ENCODE measurements around the gene TMEM263.

Gene TMEM263

DNA sequence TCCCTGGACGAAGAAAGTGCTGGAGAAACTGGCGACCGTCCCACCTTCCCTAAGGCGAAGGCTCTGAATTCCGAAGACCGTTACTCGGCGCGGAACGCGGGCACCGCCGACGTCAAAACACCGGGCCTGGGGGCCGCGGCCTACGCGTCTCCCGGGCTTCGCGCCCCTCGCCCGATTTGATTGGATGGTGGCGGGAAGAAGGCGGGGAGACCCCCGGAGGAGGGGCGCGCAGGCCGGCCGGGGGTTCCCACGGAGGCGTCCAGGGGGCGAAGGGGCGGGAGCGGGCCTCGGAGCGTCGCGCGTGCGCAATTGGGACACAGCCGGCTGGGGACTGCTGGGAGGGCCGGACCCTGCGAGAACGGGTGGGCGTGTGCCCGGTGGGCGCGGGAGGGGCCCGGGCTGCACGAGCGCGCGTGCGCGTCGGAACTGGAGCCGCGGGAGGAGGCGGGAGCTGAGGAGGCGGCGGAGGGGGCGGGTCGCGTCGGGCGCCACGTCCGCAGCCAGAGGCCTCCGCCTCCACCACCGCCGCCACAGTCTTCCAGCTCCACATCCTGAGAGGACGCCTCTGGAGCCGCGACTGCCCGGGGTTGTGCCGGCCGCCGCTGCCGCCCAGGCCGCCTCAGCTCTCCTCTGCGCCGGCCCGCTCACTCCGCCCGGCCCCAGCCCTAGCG is at the start of gene TMEM263:
Gene TMEM263 (plus strand): TSS at position 531 of the 671 bp plus-strand sequence. CDS start 11,210 bp downstream, outside the sequence.
- H3K9ac ChIP-seq (ENCODE audit: low read length), result peak within 1 kb of the TSS; percentile 98
- H3K27ac ChIP-seq (ENCODE audit: low read depth, low read length), result peak within 1 kb of the TSS; percentile 98
- H3K27me3 ChIP-seq (ENCODE audit: control insufficient read depth, insufficient read depth, low read length), result no peaks in the 10 kb centered on the region
- no peaks in the 10 kb centered on the region for H3K4me1 ChIP-seq (ENCODE audit: control insufficient read depth, insufficient read depth, low read length)
- H3K4me3 ChIP-seq (ENCODE audit: low read length), result peak within 1 kb of the TSS; percentile 94
- no peaks in the 10 kb centered on the region for H3K36me3 ChIP-seq (ENCODE audit: control insufficient read depth, insufficient read depth, low read length)

DNA sequence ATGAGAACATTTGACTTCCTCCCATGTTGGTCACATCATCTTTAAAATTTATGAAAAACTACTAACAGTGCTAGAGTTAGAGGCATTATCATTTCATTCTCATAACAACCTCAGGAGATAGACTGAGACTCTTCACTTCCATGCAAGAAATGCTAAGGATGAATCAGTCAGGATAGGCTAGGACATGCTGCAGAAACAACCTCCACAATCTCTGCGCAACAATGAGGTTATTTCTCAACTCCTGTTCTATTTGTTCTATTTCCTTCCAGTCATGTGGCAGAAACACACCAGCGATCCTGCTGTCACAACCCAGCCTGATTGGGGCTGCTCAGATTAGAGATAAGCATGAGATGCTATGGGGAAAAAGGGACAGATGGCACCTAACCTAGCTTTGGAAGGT is 49.0 kb upstream of the TMEM263 start:
- peaks cover 2% of the 10 kb centered on the region for H3K27me3 ChIP-seq (ENCODE audit: control insufficient read depth, insufficient read depth, low read length)
- H3K4me3 ChIP-seq (ENCODE audit: low read length), result no peak overlapping the region
- no peak overlapping the region for H3K27ac ChIP-seq (ENCODE audit: low read depth, low read length)
- H3K36me3 ChIP-seq (ENCODE audit: control insufficient read depth, insufficient read depth, low read length), result no peaks in the 10 kb centered on the region
- no peak overlapping the region for H3K9ac ChIP-seq (ENCODE audit: low read length)
- no peaks in the 10 kb centered on the region for H3K4me1 ChIP-seq (ENCODE audit: control insufficient read depth, insufficient read depth, low read length)

DNA sequence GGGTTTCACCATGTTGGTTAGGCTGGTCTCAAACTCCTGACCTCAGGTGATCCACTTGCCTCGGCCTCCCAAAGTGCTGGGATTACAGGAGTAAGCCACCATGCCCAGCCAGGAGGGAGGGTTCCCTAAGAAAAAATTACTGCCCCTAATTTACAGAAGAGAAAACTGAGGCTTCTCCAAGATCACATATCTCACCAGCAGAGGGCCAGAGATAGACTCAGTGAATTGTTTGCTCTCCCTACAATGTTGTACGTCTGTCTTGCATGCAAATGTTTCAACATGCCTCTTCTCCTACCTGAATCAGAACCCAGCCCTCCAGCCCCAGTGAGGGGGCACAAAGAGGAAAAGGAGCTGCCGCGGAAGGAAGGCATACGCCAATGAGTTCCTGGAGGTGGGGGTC is 48.3 kb upstream of the TMEM263 start:
- no peak overlapping the region for H3K4me3 ChIP-seq (ENCODE audit: low read length)
- H3K27me3 ChIP-seq (ENCODE audit: control insufficient read depth, insufficient read depth, low read length), result peaks cover 2% of the 10 kb centered on the region
- no peak overlapping the region for H3K9ac ChIP-seq (ENCODE audit: low read length)
- H3K27ac ChIP-seq (ENCODE audit: low read depth, low read length), result no peak overlapping the region
- H3K36me3 ChIP-seq (ENCODE audit: control insufficient read depth, insufficient read depth, low read length), result no peaks in the 10 kb centered on the region
- H3K4me1 ChIP-seq (ENCODE audit: control insufficient read depth, insufficient read depth, low read length), result no peaks in the 10 kb centered on the region

DNA sequence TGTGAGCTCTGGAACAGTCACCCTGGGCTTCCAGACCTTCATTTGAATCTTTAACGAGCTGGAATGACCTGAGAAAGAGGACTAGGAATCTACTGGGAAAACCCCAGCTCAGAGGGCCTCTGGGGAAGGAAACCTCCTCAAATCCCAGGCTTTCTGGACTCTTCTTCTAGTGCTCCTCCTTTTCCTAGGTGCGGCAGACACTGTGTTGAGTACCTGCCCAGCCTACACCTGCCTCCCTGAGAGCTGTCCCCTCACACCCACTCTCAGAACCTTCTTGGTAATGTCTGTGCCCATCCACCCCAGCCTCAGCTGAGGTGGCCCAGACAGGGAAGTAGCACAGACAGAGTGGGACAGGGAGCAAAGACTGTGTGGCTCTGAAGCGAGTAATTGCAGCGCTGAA is 47.9 kb upstream of the TMEM263 start:
- Histone ChIP-seq H3K27ac (ENCODE audit: low read depth, low read length) (no peak overlapping the region), H3K27me3 (ENCODE audit: control insufficient read depth, insufficient read depth, low read length) (peaks cover 2% of the 10 kb centered on the region)

DNA sequence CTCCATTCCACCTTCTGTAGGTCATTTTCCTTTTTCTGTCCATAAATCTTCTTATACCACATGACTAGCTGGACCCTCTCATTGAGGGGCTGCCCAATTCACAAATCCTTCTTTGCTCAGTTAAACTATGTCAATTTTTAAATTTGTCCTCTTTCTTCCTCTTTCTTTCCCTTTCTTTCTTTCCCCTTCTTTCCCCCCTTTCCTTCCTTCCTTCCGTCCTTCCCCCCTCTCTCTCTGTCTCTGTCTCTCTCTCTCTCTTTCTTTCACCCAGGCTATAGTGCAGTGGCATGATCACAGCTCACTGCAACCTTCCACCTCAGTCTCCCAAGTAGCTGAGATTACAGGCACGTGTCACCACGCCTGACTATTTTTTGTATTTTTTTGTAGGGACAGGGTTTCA is 47.1 kb upstream of the TMEM263 start:
- no peaks in the 10 kb centered on the region for H3K4me1 ChIP-seq (ENCODE audit: control insufficient read depth, insufficient read depth, low read length)
- H3K36me3 ChIP-seq (ENCODE audit: control insufficient read depth, insufficient read depth, low read length), result no peaks in the 10 kb centered on the region
- no peak overlapping the region for H3K27ac ChIP-seq (ENCODE audit: low read depth, low read length)
- no peak overlapping the region for H3K4me3 ChIP-seq (ENCODE audit: low read length)
- H3K9ac ChIP-seq (ENCODE audit: low read length), result no peak overlapping the region
- peaks cover 2% of the 10 kb centered on the region for H3K27me3 ChIP-seq (ENCODE audit: control insufficient read depth, insufficient read depth, low read length)

More for the DNA sequence above, 47.9 kb upstream of the TMEM263 start:
- Histone ChIP-seq H3K9ac (ENCODE audit: low read length) (no peak overlapping the region), H3K36me3 (ENCODE audit: control insufficient read depth, insufficient read depth, low read length) (no peaks in the 10 kb centered on the region), H3K4me1 (ENCODE audit: control insufficient read depth, insufficient read depth, low read length) (no peaks in the 10 kb centered on the region), H3K4me3 (ENCODE audit: low read length) (no peak overlapping the region)

DNA sequence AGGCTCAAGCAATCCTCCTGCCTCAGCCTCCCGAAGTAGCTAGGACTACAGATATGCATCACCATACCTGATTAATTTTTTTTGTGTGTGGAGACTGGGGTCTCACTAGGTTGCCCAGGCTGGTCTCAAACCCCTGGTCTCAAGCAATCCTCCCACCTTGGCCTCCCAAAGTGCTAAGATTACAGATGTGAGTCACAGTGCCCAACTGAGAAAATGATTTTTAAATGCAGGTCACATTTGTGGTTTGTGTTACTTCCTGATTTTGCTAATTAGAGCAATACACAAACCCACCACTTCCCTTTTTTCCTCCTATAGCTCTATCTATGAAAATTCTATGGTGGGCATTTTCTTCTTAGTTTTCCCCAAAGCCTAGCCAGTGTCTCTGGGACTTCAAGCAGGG is 45.5 kb upstream of the TMEM263 start:
- Histone ChIP-seq H3K36me3 (ENCODE audit: control insufficient read depth, insufficient read depth, low read length) (no peaks in the 10 kb centered on the region), H3K27me3 (ENCODE audit: control insufficient read depth, insufficient read depth, low read length) (peaks cover 2% of the 10 kb centered on the region), H3K9ac (ENCODE audit: low read length) (no peak overlapping the region), H3K27ac (ENCODE audit: low read depth, low read length) (no peak overlapping the region), H3K4me1 (ENCODE audit: control insufficient read depth, insufficient read depth, low read length) (no peaks in the 10 kb centered on the region), H3K4me3 (ENCODE audit: low read length) (no peak overlapping the region)

DNA sequence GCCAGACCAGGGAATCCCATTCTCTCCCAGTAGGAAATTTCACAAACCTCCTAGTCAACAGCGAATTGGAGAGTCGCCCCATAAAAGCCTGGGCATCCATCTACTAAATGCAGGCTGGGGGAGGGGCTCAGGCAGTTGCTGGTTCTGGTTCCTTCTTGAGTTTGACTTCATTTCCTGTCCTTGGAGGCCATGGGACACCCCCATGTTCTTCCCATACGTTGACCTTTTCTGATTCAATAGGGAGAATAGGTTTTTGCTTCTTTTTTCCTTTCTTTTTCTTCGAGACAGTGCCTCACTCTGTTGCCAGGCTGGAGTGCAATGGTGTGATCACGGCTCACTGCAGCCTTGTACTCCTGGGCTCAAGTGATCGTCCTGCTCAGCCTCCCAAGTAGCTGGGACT is 44.1 kb upstream of the TMEM263 start:
- Histone ChIP-seq H3K9ac (ENCODE audit: low read length) (no peak overlapping the region), H3K27me3 (ENCODE audit: control insufficient read depth, insufficient read depth, low read length) (peaks cover 2% of the 10 kb centered on the region), H3K27ac (ENCODE audit: low read depth, low read length) (no peak overlapping the region), H3K36me3 (ENCODE audit: control insufficient read depth, insufficient read depth, low read length) (no peaks in the 10 kb centered on the region), H3K4me1 (ENCODE audit: control insufficient read depth, insufficient read depth, low read length) (no peaks in the 10 kb centered on the region), H3K4me3 (ENCODE audit: low read length) (no peak overlapping the region)

DNA sequence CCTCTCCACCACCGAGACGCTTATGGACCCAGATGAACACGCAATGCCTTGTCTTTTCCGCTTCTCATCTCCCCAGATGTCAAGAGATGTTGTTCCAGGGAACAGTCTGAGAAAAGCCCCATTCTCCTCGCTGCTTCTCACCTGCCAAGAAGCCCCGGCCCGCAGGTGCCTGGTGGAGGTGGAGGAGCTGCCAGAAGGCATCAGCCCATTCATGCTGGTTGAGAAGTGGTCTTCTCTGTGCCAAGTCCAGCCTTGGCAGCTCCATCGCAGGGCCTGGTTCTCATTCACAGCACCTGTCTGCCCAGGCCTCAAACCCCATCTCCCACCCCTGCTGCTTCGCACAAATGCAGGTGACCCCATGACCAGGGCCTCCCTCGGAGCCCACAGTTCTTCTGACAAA is 42.3 kb upstream of the TMEM263 start:
- Histone ChIP-seq H3K4me3 (ENCODE audit: low read length) (no peak overlapping the region), H3K4me1 (ENCODE audit: control insufficient read depth, insufficient read depth, low read length) (no peaks in the 10 kb centered on the region), H3K27ac (ENCODE audit: low read depth, low read length) (no peak overlapping the region), H3K36me3 (ENCODE audit: control insufficient read depth, insufficient read depth, low read length) (no peaks in the 10 kb centered on the region), H3K9ac (ENCODE audit: low read length) (no peak overlapping the region), H3K27me3 (ENCODE audit: control insufficient read depth, insufficient read depth, low read length) (peaks cover 2% of the 10 kb centered on the region)

DNA sequence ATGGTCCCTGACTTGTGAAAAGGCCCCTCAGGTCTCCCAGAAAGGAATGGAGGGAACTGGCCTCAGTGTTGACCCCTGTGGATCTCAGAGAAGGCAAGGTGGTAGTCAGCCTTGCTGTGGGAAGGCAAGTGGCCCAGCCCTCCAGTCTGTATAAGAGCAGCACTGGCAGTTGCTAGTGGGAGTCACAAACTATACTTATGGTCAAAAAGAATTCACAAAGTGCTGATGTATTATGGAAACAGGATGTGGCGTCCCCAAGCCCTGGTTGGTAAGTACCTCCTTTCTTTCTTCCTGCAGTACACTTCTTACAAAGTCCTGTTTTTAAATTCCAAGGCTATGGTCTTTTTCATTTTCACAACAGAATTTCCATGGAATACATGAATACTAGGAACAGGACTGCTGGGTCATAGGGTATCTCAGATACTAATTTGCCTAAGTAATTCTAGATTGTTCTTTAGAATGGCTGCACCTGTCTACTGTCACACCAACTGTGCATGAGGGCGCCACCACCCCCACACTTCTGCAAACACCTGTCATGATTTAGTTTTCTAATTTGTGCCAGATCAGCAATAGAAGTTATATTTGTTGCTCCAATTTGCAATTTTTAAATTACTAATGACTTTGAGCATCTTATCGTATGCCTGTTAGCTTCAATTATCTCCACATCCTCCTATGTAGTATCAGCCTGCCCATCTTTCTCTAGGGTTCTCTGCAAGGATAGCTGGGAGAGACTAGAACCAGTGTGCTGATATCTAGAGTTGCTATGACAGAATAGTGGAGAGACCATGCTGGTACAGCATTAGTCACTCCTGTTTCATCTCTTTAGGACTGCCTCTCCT is 40.7 kb upstream of the TMEM263 start:
- Histone ChIP-seq H3K36me3 (ENCODE audit: control insufficient read depth, insufficient read depth, low read length) (no peaks in the 10 kb centered on the region), H3K4me1 (ENCODE audit: control insufficient read depth, insufficient read depth, low read length) (no peaks in the 10 kb centered on the region), H3K27ac (ENCODE audit: low read depth, low read length) (no peak overlapping the region), H3K9ac (ENCODE audit: low read length) (no peak overlapping the region), H3K4me3 (ENCODE audit: low read length) (no peak overlapping the region), H3K27me3 (ENCODE audit: control insufficient read depth, insufficient read depth, low read length) (no peaks in the 10 kb centered on the region)

DNA sequence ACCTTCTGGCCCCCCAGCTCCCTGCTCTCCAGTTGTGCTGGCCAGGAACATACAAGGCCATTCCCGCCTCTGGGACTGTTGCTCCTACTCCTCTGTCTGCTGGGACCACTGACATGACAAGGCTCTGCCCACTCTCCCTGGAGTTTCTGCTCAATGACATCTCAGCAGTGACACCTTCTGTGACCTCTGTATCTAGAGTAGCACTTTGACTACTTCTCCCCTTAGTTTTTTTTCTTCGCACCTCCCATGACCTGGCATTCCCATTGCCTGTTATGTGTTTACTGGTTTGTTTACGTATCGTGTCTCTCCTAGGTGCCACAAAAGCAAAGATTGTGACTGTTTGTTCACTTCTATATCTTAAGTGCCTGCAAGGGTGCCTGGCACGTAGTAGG is 40.1 kb upstream of the TMEM263 start:
- no peaks in the 10 kb centered on the region for H3K36me3 ChIP-seq (ENCODE audit: control insufficient read depth, insufficient read depth, low read length)
- H3K27ac ChIP-seq (ENCODE audit: low read depth, low read length), result no peak overlapping the region
- no peak overlapping the region for H3K4me3 ChIP-seq (ENCODE audit: low read length)
- no peaks in the 10 kb centered on the region for H3K27me3 ChIP-seq (ENCODE audit: control insufficient read depth, insufficient read depth, low read length)
- H3K9ac ChIP-seq (ENCODE audit: low read length), result no peak overlapping the region
- H3K4me1 ChIP-seq (ENCODE audit: control insufficient read depth, insufficient read depth, low read length), result no peaks in the 10 kb centered on the region

DNA sequence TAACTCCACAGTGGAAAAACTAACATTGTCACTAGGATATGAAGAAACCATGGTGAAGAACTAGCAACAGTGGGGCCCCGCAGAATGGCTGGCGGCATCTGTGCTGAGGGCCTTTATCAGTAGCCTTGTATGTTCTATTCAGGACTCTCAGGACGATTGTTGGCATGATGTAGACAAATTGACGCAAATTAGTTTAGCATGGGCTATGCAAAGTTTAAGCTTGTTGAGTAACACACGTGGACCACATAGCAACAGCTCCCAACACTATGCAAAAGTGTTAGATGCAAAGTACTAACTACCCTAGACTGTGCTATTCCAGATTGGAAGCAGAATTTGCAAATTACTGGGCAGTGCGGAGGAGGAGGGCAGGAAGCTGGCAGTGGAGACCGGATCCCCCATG is 38.2 kb upstream of the TMEM263 start:
- H3K36me3 ChIP-seq (ENCODE audit: control insufficient read depth, insufficient read depth, low read length), result no peaks in the 10 kb centered on the region
- H3K9ac ChIP-seq (ENCODE audit: low read length), result no peak overlapping the region
- no peaks in the 10 kb centered on the region for H3K4me1 ChIP-seq (ENCODE audit: control insufficient read depth, insufficient read depth, low read length)
- H3K27me3 ChIP-seq (ENCODE audit: control insufficient read depth, insufficient read depth, low read length), result no peaks in the 10 kb centered on the region
- no peak overlapping the region for H3K4me3 ChIP-seq (ENCODE audit: low read length)
- H3K27ac ChIP-seq (ENCODE audit: low read depth, low read length), result no peak overlapping the region

DNA sequence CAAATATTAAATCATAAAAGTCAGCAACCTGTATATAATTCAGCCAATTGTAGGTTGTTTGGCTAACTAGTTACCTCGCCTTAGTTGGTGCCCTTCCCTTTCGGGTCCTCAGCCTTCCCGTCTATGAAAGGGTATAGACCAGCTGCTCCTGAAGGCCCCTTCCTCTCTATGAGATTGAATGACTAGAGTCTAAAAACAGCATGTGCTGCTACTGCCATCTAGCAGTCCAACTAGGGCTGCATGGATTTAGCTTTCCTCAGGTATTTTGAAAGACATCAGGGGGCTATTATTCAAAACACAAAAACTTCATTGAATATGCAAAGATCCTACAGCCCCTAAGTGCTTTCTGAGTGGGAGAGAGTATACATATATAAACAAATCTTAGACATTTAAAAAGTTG is 37.0 kb upstream of the TMEM263 start:
- Histone ChIP-seq H3K9ac (ENCODE audit: low read length) (no peak overlapping the region), H3K4me1 (ENCODE audit: control insufficient read depth, insufficient read depth, low read length) (no peaks in the 10 kb centered on the region), H3K27me3 (ENCODE audit: control insufficient read depth, insufficient read depth, low read length) (no peaks in the 10 kb centered on the region), H3K27ac (ENCODE audit: low read depth, low read length) (no peak overlapping the region), H3K4me3 (ENCODE audit: low read length) (no peak overlapping the region), H3K36me3 (ENCODE audit: control insufficient read depth, insufficient read depth, low read length) (no peaks in the 10 kb centered on the region)
